ENCODE data around the gene DAZAP2. TPM values are rescaled to one million over a fixed set of nuclear protein-coding genes. Genes with fewer than 3 reads are reported as not detected.

Gene DAZAP2, protein sequence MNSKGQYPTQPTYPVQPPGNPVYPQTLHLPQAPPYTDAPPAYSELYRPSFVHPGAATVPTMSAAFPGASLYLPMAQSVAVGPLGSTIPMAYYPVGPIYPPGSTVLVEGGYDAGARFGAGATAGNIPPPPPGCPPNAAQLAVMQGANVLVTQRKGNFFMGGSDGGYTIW
- 100 to 1,000 TPM; 106 to 119 TPM for total RNA-seq

DNA sequence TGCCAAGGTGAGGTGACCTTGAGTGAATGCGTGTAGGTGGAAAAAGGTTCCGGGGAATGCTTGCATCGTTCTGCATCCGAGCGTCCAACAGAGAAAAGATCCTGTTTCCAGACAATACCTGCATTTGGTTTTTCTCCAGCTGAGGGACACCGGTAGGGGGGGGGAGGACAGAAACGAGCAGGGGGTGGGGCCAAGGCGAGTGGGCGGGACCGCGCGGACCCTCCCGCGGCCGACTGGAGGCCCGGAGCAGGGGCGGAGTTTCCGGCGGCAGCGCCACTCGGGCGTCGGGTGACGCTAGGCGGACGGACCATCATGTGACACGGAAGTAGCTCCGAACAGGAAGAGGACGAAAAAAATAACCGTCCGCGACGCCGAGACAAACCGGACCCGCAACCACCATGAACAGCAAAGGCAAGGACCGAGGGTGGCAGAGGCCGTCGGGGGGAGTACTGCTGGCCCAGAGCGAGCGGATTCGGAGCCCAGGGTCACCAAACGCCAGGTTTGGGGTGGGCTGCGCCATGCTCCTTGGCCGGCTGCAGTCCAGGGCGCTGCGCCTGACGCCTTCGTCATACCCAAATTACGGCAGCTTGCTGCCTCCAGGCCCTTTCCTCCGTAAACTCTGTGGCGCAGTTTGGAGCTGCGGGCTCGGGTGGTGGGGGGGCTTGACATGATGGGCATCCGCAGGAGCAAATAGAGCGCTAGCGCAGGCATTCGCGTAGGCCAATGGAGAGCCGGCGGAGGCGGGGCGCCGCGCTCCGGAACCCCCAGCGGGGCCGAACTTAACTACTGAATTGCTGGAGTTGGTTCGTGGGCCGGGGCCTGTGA, at the start of gene DAZAP2:
DAZAP2 (plus strand) TSS at position 317 of the 825 bp plus-strand sequence; CDS start at position 399, 82 bp downstream.
- H3K27me3 Mint-ChIP-seq, result no peaks in the 10 kb centered on the region
- POLR2A ChIA-PET, result interaction anchor here (0.6 to 2.2 kb wide), 14 partner anchors 8 to 223 kb away, joined by 3 to 16 read pairs (median 4); partner anchors contain the start of genes CSRNP2, POU6F1 and SLC11A2
- no peaks in the 10 kb centered on the region for H3K9me3 Mint-ChIP-seq
- peak; percentile 97 for DNase-seq
- peak within 1 kb of the TSS; percentile 94 for H3K4me3 Mint-ChIP-seq
- intact Hi-C loops (cut with micrococcal nuclease), result loop anchor here (1.0 to 2.0 kb wide), 5 partner anchors 20 to 214 kb away; partner anchors contain the start of genes CSRNP2, LETMD1, POU6F1 and TFCP2
- H3K4me1 Mint-ChIP-seq (ENCODE audit: low read depth), result peaks cover 33% of the 10 kb centered on the region
- peaks cover 33% of the 10 kb centered on the region for H3K36me3 Mint-ChIP-seq
- peak within 1 kb of the TSS; percentile 98 for H3K27ac Mint-ChIP-seq
- CTCF ChIA-PET, result interaction anchor here (0.7 to 3.0 kb wide), 10 partner anchors 10 to 474 kb away, joined by 3 to 17 read pairs (median 4); partner anchors contain the start of genes POU6F1 and SMAGP

DNA sequence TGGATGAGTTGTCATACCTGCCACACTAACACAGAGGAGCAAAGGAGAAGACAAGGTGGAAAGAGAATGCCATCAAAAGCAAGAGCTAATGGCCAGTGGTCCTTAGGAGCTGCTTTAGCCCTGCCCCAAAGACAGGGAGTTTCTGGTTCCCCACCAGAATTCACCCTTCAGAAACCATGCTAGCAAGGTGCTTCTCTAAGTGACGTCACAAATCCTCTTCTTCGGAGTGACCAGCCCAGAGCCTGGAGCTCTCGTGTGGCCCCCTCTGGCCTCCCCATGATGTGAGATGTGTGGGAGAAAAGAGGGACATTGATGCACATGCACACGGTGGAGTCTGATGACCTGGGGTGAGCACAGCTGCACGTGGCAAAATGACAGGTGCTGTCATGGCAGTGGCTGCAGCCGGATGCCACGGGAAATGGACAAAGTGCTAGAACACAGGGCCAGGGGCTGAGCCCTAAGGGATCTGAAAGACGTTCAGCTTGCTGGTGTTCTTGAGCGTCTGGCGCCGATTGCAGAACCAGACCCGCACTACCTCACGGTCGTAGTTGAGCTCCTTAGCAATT, 48.8 kb upstream of the DAZAP2 start:
- DNase-seq, result no peak
- Mint-ChIP-seq H3K4me3 (no peak overlapping the region), H3K27me3 (no peaks in the 10 kb centered on the region), H3K9me3 (no peaks in the 10 kb centered on the region), H3K36me3 (no peaks in the 10 kb centered on the region), H3K4me1 (ENCODE audit: low read depth) (no peaks in the 10 kb centered on the region), H3K27ac (no peak overlapping the region)
- intact Hi-C loops (cut with micrococcal nuclease), result no loop called here
- ChIA-PET CTCF (interaction anchor here (0.6 to 1.2 kb wide), 2 partner anchors 28 to 1370 kb away, joined by 3 to 4 read pairs; partner anchors contain the start of gene POU6F1), POLR2A (no interaction called here)

DNA sequence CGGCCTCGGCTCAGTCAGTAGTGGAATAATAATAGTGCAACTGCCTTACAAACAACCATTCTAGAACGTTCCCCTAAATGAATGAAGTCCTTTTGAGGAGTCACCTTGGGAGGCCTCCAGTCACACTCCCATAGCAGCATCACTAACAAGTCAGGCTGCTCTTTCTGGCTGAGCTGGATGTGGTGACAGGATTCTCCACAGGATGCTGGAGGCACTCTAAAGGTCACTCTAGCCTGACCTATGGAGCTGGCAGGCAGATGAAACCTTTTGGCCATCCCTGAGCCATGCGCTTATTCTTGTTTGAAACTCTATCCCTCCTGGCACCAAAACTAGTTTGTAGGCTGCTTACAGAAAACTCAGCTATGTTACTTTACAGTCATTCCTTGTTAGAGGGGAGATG, 47.8 kb upstream of the DAZAP2 start:
- POLR2A ChIA-PET, result no interaction called here
- H3K27me3 Mint-ChIP-seq, result no peaks in the 10 kb centered on the region
- no peak overlapping the region for H3K27ac Mint-ChIP-seq
- no peaks in the 10 kb centered on the region for H3K36me3 Mint-ChIP-seq
- intact Hi-C loops (cut with micrococcal nuclease), result no loop called here
- H3K4me3 Mint-ChIP-seq, result no peak overlapping the region
- CTCF ChIA-PET, result interaction anchor here (1.2 kb wide), 1 partner anchor 27 kb away, joined by 4 read pairs; the partner anchor contains the start of gene POU6F1
- no peak for DNase-seq
- H3K9me3 Mint-ChIP-seq, result no peaks in the 10 kb centered on the region
- no peaks in the 10 kb centered on the region for H3K4me1 Mint-ChIP-seq (ENCODE audit: low read depth)

DNA sequence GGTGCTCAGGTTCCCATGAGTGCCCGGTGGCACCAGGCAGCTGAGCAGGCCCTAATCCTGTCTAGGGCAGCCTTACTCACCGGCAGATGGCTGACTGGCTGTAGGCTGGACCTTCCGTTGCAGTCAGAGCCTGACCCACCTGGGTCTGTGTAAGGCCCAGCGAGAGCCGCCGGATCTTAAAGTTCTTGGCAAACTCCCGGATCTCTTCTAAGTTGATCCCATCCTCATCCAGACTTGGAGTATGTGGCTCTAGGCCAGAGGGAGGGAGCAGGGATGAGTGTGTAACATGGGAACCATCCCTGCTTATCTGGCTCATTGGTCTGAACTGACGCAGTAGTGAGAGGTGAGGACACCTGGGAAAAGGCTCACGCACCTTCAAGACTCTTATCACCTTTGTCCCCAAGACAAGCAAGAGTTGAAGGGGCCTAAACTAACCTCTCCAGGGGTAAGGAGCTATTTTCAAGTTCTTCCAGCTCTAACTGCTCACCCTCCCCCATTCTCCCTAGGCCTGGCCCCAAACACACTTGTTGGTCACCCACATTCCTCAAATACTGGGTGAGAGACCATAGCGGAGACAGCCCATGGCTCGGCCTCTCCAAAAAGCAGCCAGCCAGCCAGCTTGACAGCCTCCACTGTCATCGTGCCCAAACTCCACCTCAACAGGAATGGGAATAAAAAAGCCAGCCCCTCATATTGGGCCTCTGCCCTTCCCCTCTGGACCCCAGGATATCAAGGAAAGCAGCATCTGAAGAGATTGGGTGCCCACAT, 46.9 kb upstream of the DAZAP2 start:
- ChIA-PET CTCF (interaction anchor here (1.2 kb wide), 1 partner anchor 26 kb away, joined by 4 read pairs; the partner anchor contains the start of gene POU6F1), POLR2A (no interaction called here)
- intact Hi-C loops (cut with micrococcal nuclease), result no loop called here
- no peak for DNase-seq
- H3K9me3 Mint-ChIP-seq, result no peaks in the 10 kb centered on the region
- no peak overlapping the region for H3K4me3 Mint-ChIP-seq
- no peaks in the 10 kb centered on the region for H3K4me1 Mint-ChIP-seq (ENCODE audit: low read depth)
- H3K27ac Mint-ChIP-seq, result no peak overlapping the region
- no peaks in the 10 kb centered on the region for H3K36me3 Mint-ChIP-seq
- H3K27me3 Mint-ChIP-seq, result no peaks in the 10 kb centered on the region

DNA sequence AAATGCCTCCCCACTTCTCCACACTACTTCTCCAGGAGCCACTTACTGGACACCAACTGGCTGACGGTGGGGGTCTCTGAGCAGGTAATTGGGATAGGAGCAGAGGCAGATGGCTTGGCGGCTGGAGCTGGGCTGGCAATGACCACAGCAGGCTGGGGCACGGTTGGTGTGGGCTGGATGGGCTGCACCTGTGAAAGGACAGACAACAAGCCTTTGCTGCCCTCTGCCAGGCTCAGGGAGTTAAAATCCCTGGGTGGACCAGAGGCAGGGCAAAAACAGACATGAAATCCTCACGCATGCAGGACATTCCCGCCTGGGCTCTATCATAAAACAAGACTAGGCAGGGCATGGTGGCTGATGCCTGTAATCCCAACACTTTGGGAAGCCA, 46.3 kb upstream of the DAZAP2 start:
- Mint-ChIP-seq H3K27ac (no peak overlapping the region), H3K27me3 (no peaks in the 10 kb centered on the region), H3K4me1 (ENCODE audit: low read depth) (no peaks in the 10 kb centered on the region), H3K36me3 (no peaks in the 10 kb centered on the region), H3K9me3 (no peaks in the 10 kb centered on the region), H3K4me3 (no peak overlapping the region)
- ChIA-PET POLR2A (no interaction called here), CTCF (no interaction called here)
- intact Hi-C loops (cut with micrococcal nuclease), result no loop called here
- no peak for DNase-seq

DNA sequence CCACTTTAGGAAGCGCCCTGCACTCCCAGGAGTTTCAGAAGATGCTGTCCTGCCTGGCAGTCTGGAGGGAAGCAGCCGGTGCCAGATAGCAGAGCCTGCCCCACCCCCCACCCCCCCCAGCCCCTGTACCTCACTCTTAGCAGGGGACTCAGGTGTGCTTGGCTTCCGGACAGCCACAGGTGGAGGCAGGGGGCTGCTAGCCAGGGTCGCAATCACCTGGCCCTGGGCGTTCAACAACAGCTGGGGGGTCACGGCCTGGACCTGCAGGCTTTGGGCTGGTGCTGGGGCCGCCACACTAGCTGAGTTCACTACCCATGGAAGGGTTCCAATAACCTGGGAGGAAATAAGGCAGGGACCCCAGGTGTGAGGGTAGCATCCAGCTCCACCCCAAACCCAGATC, 42.8 kb upstream of the DAZAP2 start:
- Mint-ChIP-seq H3K27ac (no peak overlapping the region), H3K9me3 (no peaks in the 10 kb centered on the region), H3K36me3 (no peaks in the 10 kb centered on the region), H3K4me3 (no peak overlapping the region), H3K4me1 (ENCODE audit: low read depth) (no peaks in the 10 kb centered on the region), H3K27me3 (no peaks in the 10 kb centered on the region)
- no peak for DNase-seq
- intact Hi-C loops (cut with micrococcal nuclease), result no loop called here
- ChIA-PET POLR2A (no interaction called here), CTCF (no interaction called here)

DNA sequence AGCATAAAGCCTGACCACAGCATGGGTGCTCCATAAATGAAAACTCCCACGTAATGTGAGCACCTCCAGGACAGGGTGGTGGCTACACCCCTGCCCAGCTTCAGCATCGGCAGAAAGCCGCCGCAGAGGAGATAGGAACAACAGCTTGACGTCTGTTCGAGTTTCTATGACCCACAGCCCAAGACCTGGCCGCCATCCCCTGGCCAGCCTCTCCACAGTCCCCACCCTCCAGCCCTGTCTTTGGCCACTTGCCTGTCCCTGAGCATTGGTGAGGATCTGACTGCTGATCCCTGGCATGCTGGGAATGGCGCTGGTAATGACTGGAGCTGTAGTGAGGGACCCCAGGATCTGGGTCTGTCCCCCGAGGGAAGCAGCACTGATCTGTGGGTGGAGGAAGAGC, 42.1 kb upstream of the DAZAP2 start:
- H3K4me1 Mint-ChIP-seq (ENCODE audit: low read depth), result peaks cover 5% of the 10 kb centered on the region
- ChIA-PET POLR2A (no interaction called here), CTCF (no interaction called here)
- intact Hi-C loops (cut with micrococcal nuclease), result no loop called here
- DNase-seq, result no peak
- no peak overlapping the region for H3K27ac Mint-ChIP-seq
- H3K9me3 Mint-ChIP-seq, result no peaks in the 10 kb centered on the region
- H3K36me3 Mint-ChIP-seq, result no peaks in the 10 kb centered on the region
- H3K27me3 Mint-ChIP-seq, result no peaks in the 10 kb centered on the region
- no peak overlapping the region for H3K4me3 Mint-ChIP-seq

DNA sequence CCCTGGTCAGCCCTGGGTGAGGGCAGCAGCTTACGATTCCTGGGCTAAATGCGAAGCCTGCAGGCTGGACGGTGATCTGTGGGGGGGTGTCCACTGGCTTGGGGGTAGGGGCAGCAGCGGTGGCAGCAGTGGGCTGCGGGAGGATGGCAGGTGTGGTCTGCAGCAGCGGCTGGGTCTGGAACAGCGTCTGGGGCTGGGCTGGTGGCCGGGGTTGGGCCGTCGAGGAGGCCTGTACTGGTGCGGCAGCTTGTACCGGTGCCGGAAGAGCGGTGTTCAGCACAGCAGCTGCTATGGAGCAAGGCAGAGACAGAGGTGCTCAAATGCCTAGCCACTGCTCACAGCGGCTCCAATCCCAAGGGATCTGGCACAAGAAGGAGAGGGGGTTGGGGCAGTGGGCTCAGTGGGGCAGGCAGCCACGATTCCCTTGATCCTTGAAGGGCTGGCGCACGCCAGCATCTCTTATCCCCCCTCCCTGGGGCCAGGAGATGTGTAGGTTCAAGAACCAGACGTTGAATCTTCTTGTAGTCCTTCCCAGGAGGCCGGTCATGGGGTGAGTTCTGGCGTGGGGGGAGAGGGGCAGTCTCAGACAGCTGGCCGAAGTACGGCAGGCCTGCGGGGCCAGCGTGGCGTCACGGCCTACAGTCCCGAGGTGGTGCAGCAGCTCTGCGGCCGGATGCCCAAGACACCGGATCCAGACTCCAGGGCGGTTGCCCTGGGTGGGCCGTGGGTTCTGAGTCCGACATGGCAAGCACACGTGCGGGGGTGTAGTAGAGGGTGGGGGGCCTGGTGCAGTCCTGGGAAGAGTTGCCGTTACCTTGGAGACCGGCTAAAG, 40.7 kb upstream of the DAZAP2 start:
- peaks cover 12% of the 10 kb centered on the region for H3K4me1 Mint-ChIP-seq (ENCODE audit: low read depth)
- CTCF ChIA-PET, result interaction anchor here (0.8 kb wide), 1 partner anchor 55 kb away, joined by 3 read pairs; no protein-coding TSS in a partner anchor
- POLR2A ChIA-PET, result interaction anchor here (0.9 kb wide), 1 partner anchor 9 kb away, joined by 3 read pairs; no protein-coding TSS in a partner anchor

DNA sequence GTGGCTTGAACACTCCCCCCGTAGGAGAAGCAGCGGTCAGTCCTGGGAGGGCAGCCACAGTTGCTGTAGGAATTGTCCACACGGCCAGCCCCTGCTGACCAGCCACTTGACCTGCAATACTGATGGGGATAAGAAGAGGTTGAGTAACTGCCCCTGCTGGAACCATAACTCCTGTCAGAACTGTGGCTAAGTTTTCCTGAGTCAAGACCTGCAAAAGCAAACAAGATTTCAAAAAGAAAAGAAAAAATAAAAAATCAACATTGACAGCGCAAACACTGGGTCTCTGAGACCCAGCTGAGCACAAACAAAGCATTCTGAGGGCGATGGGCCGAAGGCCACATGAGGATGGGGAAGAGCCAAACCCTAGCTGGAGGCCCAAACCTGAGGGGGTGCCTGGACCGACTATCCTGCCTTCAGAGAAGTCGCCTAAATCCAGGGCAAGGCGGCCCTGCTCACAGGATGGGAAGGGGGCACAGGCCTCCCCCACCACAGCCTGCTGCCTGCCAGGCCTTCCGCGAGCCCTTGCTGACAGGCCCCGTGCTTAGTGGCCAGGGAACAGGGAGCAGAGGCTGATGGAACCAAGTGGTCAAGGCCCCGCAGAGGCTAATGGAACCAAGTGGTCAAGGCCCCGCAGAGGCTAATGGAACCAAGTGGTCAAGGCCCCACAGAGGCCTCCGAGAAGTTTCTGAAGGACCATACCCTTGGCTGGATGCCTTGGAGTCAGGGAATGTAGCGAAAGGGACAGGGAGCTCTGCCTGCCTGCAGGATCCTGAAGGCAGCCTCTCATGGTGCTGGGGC, 39.9 kb upstream of the DAZAP2 start:
- POLR2A ChIA-PET, result no interaction called here
- intact Hi-C loops (cut with micrococcal nuclease), result no loop called here
- no peak for DNase-seq

More for the DNA sequence above, 40.7 kb upstream of the DAZAP2 start:
- Mint-ChIP-seq H3K36me3 (no peaks in the 10 kb centered on the region), H3K9me3 (no peaks in the 10 kb centered on the region), H3K27me3 (no peaks in the 10 kb centered on the region), H3K27ac (no peak overlapping the region), H3K4me3 (no peak overlapping the region)
- no peak for DNase-seq
- intact Hi-C loops (cut with micrococcal nuclease), result no loop called here

DNA sequence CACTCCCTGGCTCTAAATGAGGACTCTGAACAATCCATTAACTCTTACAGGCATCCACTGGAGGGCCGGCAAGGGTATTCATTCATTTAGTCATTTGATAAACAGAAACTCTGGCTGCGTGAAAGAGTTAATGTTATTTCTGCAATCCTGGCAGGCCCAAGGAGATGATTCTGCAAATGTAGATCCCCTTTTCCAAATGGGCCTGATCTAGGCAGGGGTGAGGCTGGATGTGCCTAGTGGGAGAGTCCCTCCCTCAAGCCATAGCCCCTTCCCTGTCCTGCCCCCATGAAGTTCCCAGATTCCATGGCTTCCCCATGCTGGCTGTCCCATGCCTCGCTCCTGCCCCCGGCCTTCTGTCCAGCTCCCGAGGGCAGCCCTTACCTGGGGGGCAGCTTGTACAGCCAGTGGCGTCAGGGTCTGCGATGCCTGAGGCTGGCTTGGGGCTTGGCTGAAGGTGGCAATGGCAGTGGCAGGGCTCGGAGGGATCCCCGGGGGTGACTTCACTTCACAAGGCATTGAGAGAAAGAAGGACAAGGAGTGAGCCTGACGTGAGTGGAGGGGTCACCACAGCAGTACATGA, 39.2 kb upstream of the DAZAP2 start:
- ChIA-PET CTCF (no interaction called here), POLR2A (no interaction called here)
- Mint-ChIP-seq H3K27me3 (no peaks in the 10 kb centered on the region), H3K4me1 (ENCODE audit: low read depth) (peaks cover 22% of the 10 kb centered on the region), H3K4me3 (no peak overlapping the region), H3K9me3 (no peaks in the 10 kb centered on the region), H3K36me3 (no peaks in the 10 kb centered on the region), H3K27ac (no peak overlapping the region)
- DNase-seq, result no peak
- intact Hi-C loops (cut with micrococcal nuclease), result no loop called here

More for the DNA sequence above, 39.9 kb upstream of the DAZAP2 start:
- no peak overlapping the region for H3K27ac Mint-ChIP-seq
- no peak overlapping the region for H3K4me3 Mint-ChIP-seq
- CTCF ChIA-PET, result no interaction called here
- peaks cover 20% of the 10 kb centered on the region for H3K4me1 Mint-ChIP-seq (ENCODE audit: low read depth)
- H3K9me3 Mint-ChIP-seq, result no peaks in the 10 kb centered on the region
- H3K36me3 Mint-ChIP-seq, result no peaks in the 10 kb centered on the region
- no peaks in the 10 kb centered on the region for H3K27me3 Mint-ChIP-seq

All from activated CD4-positive, alpha-beta memory T cell treated with anti-CD3 and anti-CD28 coated beads for 36 hours (primary cell).